Stimulated activated CD4-positive, alpha-beta T cell treated with anti-CD3 and anti-CD28 coated beads, Interleukin-4, amount 100 ng/mL, for 24 hours (primary cell): ENCODE data around the gene SLC45A1.
"Not testable (repeated sequence)": the region's sequence is repeated elsewhere in the genome, so short reads cannot be mapped to it uniquely, and the experiment has no call there.

ENCODE experiments used
- DNase-seq: peaks from one replicate; pipeline ENCODE4 v3.0.0-alpha.2; 2020

SLC45A1 gene

DNA sequence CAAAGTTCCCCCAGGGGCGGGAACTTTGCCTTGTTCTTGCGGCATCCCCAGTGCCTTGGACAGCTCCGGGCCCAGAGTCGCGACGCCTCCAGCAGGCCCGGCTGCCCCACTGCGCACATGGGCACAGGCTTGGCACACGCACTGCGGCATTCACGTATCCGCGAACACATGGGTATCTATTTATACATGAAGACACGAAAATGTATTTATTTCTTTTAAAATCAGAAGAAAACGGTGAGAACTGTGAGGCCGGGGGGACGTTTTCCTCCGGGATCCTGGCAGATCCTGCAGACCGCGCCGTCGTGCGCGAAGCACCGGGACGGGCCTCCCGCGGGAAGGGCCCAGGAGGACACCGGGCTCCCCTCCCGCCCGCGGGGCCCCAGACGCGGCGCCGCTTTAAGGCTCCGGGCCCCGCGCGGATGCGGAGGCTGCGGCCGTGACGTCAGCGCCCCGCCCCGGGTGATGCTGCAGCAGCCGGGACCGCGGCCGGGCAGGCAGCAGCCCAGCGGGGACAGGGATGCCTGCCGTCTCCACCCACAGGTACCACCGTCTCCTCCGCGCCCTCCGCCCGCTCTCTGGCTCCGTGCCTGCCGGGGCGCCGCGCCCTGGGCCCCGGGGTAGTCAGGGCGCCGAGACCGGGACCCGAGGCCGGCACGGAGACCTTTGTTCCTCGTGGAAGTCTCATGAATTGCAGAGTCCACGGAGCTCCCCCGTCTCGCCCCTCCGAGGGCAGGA is at the start of gene SLC45A1:
Gene SLC45A1, plus strand, starts transcription at position 468 of the 735 bp plus-strand sequence. CDS start 6,216 bp downstream, outside the sequence.
- peak; percentile 78 for DNase-seq

DNA sequence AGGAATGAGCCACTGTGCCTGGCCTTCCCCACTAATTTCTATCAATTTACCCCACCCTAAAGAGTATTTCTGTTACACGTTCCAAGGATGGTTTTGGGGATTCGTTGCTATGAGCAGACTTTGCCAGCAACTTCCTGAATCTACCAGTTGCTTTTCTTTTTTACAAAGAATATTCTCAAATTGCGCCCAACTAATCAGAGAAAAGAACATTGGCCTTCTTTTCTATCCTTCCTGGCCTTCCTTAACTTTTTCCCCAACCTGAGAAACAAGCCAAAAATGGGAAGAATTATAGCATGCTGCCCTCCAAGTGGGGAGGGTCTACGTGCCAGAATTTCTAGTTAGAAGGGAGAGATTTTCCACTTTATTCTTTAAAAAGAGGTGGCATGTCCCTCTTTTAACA is 44.9 kb upstream of the SLC45A1 start:
- DNase-seq, result no peak

DNA sequence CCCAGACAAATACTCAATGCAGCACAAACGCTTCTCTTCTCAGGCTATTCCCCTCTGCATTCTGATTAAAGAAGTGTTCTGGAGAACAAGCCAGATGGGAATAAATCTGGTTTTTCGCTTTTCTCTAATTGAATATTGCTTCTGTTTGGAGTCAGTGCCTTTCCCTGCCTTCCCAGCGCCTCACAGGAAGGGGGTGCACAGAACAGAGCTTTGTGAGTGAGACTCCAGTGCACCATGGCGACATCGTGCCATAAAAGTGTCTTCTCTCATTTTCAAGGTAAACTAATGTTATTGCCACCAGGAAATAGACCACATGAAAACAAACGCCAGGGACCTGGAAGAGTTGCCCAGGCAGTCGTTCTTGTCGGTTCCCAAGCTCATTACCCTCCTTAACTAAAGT is 43.6 kb upstream of the SLC45A1 start:
- no peak for DNase-seq

DNA sequence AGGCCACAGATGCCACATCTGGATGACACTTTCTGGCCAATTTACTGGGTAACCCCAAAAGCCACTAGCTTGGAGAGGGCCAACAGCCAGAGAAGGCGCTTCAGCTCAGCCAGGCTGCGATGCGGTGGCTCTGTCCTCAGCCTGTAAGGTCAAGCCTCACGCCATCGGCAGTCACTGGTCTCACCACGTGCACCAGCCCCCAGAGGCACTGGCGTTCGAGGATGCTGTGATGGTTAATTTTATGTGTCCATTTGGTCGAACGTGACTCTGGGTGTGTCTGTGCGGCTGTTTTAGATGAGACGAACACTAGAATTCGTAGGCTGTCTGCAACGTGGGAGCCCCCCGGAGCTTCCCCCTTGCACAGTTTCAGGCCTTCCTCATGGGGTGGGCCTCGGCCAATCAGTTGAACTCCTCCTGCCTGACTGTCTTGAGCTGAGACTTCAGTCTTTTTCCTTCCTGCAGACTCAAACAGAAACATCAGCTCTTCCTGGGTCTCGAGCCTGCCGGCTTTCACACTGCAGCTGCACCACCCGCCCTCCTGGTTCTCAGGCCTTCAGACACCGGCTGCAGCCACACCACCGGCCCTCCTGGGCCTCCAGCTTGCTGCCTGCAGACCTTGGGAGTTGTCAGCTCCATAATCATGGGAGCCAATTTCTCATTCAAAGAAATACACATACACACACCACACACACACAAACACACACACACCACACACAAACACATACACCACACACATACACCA is 41.6 kb upstream of the SLC45A1 start:
- no peak for DNase-seq

DNA sequence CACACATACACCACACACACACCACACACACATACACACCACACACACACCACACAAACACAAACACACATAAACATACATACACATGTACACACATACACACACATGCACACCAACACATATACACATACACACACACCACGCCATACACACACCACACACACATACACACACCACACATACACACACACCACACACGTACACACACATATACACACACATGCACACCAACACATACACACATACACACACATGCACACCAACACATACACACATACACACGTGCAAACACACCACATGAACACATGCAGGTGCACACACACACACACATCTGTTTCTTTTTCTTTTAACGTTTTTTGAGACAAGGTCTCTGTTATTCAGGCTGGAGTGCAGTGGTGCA is 41.0 kb upstream of the SLC45A1 start:
- DNase-seq, result no peak

DNA sequence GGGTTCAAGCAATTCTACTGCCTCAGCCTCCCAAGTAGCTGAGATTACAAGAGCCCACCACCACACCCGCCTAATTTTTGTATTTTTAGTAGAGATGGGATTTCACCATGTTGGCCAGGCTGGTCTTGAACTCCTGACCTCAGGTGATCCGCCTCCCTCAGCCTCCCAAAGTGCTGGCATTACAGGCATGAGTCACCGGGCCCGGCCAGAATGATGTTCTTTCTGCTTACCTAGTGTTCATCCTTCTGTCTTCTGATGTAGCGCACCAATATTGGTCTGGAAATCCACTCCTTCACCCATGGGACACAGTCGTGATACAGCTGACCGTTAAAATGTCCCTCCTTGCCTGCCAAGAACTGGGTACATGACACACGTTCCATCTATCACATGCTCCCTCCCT is 39.2 kb upstream of the SLC45A1 start:
- not testable (repeated sequence) for DNase-seq

DNA sequence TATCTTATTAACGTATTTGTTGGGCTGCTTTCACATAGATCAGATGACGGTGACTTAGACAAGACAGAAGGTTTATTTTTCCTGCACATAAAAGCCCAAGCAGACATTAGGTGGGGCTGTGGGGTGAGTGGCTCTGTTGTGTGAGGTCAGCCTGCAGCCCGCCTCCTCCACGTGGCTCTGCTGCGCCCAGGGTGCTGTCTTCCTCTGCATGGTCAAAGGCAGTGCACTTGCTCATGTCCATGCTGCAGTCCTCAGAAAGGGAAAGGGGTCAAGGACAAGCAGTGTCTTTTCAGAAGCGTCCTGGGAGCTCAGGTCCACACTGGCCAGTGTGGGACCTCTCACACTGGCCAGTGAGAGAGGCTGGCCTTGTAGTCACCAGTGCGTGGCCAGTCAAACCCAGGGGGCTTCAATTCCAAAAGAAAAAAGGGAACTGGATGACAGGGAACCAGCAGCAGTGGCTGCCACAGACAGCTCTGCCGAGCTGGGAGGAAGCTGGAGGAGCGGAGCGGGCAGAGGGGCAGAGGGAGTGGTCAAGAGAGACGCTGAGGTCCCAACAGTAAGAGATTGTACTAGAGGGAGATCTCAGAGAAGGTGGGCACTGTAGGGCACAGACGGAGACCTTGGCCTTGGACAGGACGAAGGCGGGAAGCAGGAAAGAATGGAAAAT is 35.9 kb upstream of the SLC45A1 start:
- no peak for DNase-seq

DNA sequence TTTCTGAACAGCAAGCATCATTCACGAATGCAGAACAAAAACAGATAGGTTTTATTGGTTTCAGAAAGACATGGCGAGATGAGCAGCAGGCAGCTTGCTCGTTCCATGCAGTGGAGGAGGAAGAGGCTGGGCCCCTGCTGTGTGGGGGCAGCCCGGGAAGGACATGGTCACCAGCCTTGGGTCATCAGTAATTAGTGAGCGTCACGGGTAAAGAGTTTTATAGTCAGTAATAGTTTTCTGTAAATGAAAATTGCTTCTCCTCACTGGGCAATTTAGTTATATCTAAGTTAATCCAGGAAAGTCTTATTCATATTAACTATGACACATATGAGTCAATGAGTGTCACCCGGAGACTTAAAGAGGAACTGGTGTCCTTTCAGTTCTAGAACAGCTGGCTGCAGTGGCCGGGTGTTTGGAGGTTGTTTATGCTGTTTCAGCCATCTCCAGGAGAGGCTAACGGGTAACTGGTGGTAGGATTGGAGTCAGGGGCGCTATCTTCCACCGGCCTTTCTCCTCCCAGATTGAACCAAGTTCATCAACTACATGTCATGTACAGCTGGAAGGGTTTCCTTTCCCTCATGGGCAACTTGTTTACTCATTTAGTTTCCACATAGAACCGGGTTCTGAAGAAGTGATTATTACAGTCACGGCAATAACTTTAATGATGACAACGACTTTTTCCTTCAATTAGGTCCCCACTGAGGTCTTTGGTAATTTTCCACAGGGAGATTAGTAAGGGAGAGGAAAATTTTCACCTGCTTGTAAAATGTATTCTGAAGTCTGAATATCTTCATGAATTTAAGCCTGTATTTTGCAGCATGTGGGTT is 34.6 kb upstream of the SLC45A1 start:
- DNase-seq, result peak; percentile 17

DNA sequence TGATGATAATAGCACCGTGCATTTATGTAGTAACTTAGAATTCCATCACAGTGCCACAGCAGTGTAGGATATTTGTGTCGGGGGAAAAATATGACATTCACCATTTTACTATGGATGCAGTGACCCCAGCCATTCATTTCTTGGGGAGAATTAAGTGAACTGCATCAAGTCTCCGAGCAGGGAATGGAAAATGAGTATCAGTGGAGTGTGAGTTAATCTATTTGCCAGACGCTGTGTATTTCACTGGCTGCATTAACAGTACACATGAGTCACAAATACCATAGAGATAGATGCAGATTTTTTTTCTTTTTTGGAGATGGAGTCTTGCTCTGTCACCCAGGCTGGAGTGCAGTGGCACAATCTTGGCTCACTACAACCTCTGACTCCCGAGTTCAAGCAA is 33.8 kb upstream of the SLC45A1 start:
- no peak for DNase-seq

DNA sequence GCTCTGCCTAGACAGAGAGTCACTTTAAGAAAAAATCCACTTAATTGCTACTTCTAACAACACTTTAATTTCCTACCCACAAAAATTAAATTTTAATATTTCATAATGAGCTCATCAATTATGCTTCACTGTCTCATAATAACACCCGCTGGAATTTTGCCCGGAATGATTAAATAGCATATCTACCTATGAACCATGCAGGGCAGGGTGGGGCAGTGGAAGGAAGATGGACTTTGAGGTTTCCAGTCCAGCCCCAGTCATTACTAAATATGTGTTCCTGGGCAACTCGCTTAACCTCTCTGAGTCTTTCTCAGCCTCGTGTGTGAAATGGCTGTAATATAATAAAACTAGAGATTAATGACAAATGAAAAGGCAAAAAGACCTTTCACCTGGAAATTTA is 32.8 kb upstream of the SLC45A1 start:
- DNase-seq, result no peak

DNA sequence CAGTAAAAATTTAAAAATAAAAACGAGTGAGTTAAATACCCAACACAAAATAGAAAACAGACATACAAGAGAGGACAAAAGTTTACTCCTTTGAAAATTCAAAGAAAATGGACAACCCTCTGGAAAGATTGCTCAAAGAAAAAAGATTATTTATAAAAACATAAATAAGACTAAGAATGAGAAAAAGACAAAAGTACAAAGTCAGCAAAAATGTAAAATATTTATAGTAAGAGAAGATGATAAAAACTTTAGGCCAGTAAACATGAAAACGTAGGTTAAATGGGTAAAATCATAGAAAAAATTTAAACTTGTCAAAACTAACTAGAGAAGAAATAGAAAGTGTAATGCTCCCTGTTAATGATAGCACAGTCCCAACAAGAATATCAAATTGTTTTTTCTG is 31.9 kb upstream of the SLC45A1 start:
- DNase-seq, result no peak

DNA sequence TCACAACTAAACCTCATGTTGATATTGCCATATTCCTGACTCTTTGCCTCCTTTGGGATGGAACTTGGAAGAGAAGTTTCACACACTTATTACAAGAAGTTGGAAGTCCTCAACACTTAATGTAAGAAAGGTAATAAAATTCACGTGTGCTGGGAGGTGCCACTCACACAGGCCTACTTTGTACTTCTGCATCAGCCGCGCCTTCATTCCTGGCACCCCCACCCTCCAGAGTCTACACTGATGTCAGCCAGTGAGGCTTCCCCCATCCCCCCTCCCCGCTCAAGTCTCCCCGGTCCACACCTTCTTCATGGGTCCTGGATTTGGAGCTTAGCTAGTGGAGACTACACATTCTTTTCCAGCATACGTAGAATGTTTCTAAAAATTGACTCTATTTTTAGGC is 24.8 kb upstream of the SLC45A1 start:
- DNase-seq, result no peak

DNA sequence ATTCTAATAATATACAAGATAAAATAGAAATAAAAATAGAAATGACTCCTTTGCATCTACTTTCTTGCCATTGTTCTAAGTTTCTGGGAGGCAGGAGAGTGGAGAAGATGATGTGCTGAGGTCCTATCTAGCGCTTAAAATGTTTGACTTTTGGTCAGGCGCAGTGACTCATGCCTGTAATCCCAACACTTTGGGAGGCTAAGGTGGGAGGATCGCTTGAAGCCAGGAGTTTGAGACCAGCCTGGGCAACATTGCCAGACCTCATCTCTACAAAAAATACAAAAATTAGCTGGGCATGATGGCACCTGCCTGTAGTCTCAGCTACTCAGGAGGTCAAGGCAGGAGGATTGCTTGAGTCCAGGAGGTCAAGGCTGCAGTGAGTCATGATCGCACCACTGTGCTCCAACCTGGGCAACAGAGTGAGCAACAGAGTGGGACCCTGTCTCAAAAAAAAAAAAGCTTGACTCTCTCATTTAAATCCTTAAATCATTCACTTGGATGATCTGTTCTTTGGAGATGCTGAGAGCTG is 24.2 kb upstream of the SLC45A1 start:
- DNase-seq, result no peak

DNA sequence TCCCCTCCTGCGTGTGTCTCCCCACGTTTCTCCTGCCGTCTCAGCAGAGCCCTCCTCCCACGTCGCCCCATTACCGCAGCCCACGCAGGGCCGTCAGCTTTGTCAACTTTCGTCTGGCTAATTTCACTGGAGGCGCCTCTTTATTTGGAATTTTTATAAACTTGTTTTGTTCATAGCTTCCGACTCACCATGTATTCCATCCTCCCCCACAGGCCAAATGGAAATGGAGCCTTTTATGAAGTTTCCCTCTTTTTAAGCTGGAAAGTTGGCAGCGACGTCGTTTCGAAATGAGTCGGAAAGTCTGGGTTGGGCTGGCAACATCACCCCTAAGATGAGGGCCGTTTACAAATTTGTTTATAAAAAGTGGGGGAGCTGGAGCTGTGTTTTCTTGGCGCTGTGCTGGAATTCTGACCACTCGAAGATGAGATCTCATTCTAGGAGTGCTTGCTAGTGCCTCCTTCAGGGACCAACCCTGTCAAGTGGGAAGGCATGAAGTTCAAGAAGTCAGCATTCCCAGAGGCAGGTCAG is 23.7 kb upstream of the SLC45A1 start:
- no peak for DNase-seq

DNA sequence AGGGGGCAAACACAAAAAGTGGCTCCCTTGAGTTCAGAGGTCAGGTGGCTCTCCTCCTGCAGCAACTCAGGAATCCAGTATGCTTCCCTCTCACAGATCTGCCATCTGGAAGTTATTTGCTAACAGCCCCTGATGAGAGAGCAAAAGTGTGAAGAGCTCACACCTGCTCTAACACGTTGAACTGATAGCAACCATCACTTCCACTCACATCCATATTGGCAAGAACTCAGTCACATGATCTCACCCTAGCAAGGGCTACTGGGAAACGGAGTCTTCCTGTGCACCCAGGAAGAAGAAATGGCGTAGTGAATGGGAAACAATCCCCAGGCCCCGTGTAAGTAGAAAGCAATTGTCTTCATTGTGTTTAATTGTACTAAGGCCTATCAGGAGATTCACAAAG is 20.7 kb upstream of the SLC45A1 start:
- no peak for DNase-seq

DNA sequence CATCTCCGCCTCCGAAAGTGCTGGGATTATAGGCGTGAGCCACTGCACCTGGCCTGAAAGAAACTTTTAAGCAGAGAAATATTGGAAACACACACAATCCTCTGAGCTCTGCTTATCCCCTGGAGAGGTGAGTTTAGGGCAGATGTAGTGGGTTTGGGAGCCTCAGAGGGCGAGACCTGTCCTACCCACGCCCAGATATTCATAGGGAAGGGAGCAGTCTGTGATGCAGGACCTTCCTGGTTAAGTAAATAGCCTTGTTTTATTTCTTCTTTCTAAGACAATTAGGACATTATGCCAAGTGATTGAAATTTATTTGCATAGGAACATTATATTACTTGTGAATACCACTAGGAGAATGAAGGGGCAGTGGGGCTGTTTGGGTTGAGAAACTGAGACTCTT is 18.0 kb upstream of the SLC45A1 start:
- no peak for DNase-seq

DNA sequence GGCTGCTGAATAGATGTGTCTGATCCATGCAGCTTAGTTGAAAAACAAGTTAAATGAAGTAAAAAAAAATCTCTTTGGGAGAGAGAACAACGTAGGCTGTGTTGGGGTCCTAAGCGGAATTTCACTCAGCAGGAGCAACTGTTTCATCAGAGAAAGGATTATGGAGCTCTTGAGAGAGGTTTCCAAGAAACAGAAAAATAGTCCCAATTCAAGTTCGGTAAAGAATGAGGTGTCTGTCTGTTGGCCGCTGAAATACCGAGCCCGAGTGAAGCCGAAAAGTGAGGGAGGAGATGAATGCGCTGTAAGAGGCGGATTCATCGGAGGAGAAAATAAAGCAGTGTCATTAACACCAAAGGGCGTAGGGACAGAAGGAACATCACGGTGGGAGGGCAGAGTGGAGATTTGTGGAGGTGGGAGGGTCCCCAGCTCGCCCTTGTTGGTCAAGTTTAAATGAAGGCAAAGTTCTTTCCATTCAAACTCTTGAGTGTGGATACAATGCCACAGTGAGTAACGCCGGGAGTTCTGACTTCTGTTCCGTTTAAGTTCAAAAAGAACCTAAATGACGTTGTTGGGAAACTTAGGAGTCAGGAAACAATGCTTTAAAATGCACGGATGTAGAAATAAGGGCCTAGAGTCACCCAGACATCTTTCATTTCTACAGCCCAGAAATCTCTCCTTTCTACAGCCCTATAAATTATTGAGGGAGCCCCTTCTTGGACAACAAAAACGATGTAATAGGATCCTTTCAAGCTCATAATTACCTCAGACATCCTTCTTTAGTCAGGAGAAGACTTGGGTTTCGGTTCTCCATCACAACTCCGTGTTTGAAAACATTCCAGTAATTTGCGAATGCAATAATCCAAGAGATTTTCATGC is 15.6 kb upstream of the SLC45A1 start:
- DNase-seq, result no peak

DNA sequence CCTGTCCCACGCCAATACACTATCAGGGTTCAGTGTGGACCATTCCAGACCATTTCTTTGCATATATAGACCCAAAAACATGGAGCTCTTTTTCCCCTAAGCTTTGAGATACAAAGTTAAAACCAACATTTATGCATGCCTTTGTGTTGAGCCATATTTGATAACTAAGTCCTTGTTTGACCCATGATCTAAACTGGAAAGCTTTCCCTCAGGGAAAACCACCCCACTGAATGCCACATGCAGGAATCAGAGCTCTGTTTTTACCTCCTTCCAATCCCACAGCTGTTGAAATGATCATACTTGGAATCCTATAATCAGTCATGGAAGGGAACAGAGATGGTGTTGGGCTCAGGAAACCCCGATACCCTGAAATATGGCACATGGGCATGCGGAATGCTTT is 14.8 kb upstream of the SLC45A1 start:
- DNase-seq, result no peak

DNA sequence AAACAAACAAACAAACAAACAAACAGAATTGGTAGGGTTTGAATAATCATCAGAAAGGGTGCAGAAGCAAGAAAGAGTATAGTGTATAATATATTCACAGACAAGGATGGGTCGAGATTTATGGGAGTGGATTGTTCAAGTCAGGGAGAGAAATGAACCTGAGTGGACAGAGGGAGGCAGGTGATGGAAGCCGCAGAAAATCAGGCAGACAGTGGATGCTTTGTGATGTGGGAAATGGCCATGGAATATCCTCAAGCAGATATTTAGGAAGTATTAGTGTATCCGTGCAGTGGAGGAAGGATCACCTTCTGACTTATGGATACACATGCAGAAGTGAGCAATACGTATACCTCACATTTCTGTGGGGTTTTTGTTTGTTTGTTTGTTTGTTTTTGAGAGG is 14.0 kb upstream of the SLC45A1 start:
- no peak for DNase-seq

DNA sequence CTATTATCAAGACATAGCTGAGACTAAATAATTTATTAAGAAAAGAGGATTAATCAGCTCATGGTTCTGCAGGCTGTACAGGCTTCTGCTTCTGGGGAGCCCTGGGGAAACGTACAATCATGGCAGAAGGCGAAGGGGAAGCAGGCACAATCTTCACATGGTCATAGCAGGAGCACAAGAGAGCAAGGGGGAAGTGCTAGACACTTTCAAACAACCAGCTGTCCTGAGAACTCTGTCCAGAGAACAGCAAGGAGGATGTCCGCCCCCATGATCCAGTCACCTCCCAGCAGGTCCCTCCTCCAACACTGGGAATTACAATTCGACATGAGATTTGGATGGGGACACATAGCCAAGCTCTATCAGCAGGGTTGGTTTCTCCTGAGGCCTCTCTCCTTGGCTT is 10.3 kb upstream of the SLC45A1 start:
- no peak for DNase-seq

DNA sequence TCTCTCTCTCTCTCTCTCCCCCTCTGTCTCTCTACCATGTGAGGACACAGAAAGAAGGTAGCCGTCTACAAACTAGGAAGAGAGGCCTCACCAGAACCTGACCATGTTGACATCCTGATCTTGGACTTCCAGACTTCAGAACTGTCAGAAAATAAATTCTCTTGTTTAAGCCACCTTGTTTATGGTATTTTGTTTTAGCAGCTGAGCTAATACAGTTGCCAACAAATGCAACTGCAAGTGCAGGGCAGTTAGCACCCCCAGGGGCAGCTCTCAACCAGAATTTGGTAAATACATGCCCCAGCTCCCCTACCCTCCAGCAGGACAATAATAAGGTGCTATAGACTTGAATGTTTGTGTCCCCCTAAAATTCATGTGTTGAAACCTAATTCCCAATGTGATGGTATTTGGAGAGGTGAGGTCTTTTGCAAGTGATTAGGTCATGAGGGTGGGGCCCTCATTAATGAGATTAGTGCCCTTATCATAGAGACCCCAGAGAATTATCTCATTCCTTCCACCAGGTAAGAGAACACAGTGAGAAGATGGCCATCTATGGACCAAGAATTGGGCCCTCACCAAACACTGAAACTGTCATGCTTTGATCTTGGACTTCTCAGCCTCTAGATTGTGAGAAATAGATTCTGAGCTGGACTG is 6.7 kb upstream of the SLC45A1 start:
- DNase-seq, result no peak
